NCI-H748 treated with DMSO at 0.1 percent for 48 hours (cell line): Measurements from ENCODE around the gene ANKK1.
A peak's percentile ranks its signal among the peaks of the same experiment; 100 is the strongest.

Experiments
- DNase-seq: peaks from one replicate; lab custom pipeline; 2025; lab: John Stamatoyannopoulos, UW

The ANKK1 gene

GRCh38 chr11:113377681-113378412 lies 9.7 kb upstream of the ANKK1 start:
- DNase-seq: peak; percentile 24

GRCh38 chr11:113378692-113379091 lies 8.9 kb upstream of the ANKK1 start:
- DNase-seq: no peak

GRCh38 chr11:113382121-113382520 lies 5.5 kb upstream of the ANKK1 start:
- no peak for DNase-seq

- no peak for DNase-seq
These were observed 3.0 kb upstream of the ANKK1 start for GRCh38 chr11:113384551-113384950.

GRCh38 chr11:113385749-113386148 lies 1.8 kb upstream of the ANKK1 start:
- no peak for DNase-seq

- DNase-seq: no peak
These were observed 713 bp upstream of the ANKK1 start for GRCh38 chr11:113386866-113387265.

GRCh38 chr11:113389272-113389671 lies 1.7 kb downstream of the ANKK1 start:
- DNase-seq: no peak

GRCh38 chr11:113392236-113392921 lies 4.8 kb downstream of the ANKK1 start:
- DNase-seq: no peak

GRCh38 chr11:113393501-113393985 lies 6.0 kb downstream of the ANKK1 start:
- no peak for DNase-seq

- DNase-seq: no peak
These were observed 7.3 kb downstream of the ANKK1 start for GRCh38 chr11:113394919-113395318.

GRCh38 chr11:113395782-113396336 lies 8.3 kb downstream of the ANKK1 start:
- no peak for DNase-seq

- no peak for DNase-seq
These were observed 9.1 kb downstream of the ANKK1 start for GRCh38 chr11:113396690-113397089.

GRCh38 chr11:113397212-113397611 lies 9.6 kb downstream of the ANKK1 start:
- DNase-seq: no peak

- no peak for DNase-seq
These were observed 10.2 kb downstream of the ANKK1 start for GRCh38 chr11:113397821-113398220.

- DNase-seq: no peak
These were observed 11.3 kb downstream of the ANKK1 start for GRCh38 chr11:113398669-113399430.

GRCh38 chr11:113400631-113401230 lies 13.2 kb downstream of the ANKK1 start:
- DNase-seq: no peak

GRCh38 chr11:113401718-113402117 lies 14.1 kb downstream of the ANKK1 start:
- DNase-seq: peak; percentile 31

GRCh38 chr11:113404859-113405430 lies 17.4 kb downstream of the ANKK1 start:
- DNase-seq: no peak

- DNase-seq: no peak
These were observed 18.3 kb downstream of the ANKK1 start for GRCh38 chr11:113405724-113406478.

- DNase-seq: no peak
These were observed 19.6 kb downstream of the ANKK1 start for GRCh38 chr11:113407163-113407562.

GRCh38 chr11:113408206-113408605 lies 20.6 kb downstream of the ANKK1 start:
- no peak for DNase-seq
